LNCAP (cell line): ENCODE data around the gene COPS7A.

Experiments used
- TF ChIP-seq, protein P1 (sequence below): fragments of 450-650 bp; IDR thresholded peaks from 2 replicates; pipeline ENCODE4 v1.5.1; 2017; ENCODE audit warnings: mild to moderate bottlenecking

COPS7A gene

DNA sequence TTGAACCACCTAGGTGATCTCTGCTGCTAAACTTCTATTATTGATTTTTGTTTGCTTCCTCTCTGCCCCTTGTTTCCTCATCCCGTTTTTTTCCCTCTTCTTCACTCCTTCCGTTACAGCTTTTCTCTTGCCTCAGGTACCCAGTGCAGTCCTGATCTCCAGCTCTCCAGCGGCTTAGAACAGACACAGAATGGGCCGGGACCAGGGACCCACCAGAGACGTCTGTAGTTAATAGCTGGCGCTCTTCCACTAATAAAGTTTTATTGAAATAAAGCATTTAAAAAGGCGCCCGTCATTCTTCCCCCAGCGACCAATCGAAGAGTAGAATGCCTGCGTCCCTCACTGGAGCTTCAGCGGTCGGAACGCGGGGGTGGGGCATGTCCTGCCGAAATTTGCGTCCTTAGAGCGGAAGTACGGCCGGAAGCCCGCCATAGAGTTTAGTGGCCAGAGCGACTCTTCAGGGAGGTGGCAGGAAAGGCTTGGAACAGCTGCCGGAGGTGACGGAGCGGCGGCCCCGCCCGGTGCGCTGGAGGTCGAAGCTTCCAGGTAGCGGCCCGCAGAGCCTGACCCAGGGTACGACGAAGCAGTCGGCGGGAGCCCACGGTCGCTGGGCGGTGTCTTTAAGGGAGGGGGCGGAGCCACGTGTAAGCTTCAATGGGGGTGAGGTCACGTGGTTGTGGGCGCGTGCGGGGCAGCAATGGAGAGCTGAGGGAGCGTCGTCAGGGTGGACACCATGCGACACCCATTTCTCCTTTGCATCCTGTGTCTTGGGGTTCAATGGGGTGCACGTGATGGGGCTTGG lies at the start of gene COPS7A:
Gene COPS7A, plus strand, starts transcription at position 440 of the 802 bp plus-strand sequence. CDS start 611 bp downstream, outside the sequence.
- TF ChIP-seq, protein P1, sequence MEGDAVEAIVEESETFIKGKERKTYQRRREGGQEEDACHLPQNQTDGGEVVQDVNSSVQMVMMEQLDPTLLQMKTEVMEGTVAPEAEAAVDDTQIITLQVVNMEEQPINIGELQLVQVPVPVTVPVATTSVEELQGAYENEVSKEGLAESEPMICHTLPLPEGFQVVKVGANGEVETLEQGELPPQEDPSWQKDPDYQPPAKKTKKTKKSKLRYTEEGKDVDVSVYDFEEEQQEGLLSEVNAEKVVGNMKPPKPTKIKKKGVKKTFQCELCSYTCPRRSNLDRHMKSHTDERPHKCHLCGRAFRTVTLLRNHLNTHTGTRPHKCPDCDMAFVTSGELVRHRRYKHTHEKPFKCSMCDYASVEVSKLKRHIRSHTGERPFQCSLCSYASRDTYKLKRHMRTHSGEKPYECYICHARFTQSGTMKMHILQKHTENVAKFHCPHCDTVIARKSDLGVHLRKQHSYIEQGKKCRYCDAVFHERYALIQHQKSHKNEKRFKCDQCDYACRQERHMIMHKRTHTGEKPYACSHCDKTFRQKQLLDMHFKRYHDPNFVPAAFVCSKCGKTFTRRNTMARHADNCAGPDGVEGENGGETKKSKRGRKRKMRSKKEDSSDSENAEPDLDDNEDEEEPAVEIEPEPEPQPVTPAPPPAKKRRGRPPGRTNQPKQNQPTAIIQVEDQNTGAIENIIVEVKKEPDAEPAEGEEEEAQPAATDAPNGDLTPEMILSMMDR: no peak

DNA sequence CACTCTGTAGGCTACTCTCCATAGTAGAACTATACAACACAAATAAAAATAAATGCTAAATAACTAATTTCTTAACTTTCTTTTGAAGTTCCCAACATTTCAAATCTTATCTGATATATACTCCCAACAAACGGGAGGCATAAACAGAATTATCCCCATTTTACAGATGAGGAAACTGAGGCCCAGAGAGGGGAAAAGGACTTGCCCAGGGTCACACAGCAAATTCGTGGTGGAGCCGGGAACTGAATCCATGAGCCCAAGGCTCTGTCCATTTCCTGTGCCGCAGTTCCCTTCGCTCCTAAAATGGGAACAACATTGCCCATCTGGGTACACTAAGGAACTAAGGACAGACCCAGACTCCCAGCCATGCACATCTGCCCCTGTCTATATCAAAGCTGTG lies 46.9 kb upstream of the COPS7A start:
- TF ChIP-seq, protein P1: no peak

GRCh38 chr12:6684609-6685008 lies 39.2 kb upstream of the COPS7A start:
- TF ChIP-seq, protein P1: peak; percentile 63

GRCh38 chr12:6685814-6686213 lies 38.0 kb upstream of the COPS7A start:
- TF ChIP-seq, protein P1: no peak

DNA sequence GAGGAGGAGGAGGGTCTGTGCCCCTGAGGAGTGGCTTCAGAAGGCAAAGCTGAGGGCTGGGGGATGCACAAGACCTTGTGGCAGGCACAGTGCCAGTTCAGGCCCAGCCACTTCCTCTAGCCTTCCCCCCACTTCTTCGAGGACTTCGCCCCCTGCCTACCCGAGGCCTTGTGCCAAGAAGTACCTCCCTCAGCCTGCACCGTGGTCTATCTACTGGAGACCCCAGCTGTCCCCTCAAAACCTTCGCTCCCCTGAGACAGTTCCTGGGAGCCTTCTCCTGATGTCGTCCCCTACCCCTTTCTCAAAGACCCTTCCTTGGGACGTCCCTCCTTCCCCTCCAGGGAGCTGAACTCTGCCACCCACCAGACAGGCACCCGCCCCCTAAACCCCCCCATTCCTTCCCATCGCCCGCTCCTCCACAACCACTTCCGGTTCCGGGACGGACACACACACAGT lies 35.3 kb upstream of the COPS7A start:
- TF ChIP-seq, protein P1: no peak

- TF ChIP-seq, protein P1: no peak
Measured at GRCh38 chr12:6688999-6689882, 34.6 kb upstream of the COPS7A start, which contains the start of gene ZNF384. ZNF384 (minus strand) TSS chr12:6689375; CDS start chr12:6679520, 9,855 bp downstream.

- TF ChIP-seq, protein P1: no peak
Measured at GRCh38 chr12:6691473-6691872, 32.4 kb upstream of the COPS7A start.
